PC-9 (cell line): ENCODE results near the gene DPP9. TPM values are rescaled to one million over a fixed set of nuclear protein-coding genes. Genes with fewer than 3 reads are reported as not detected.

ENCODE experiments used
- BruUV-seq: library from RNA; stranded (reverse); fragments of 400-500 nt; replicated peaks from 2 replicates; lab custom pipeline; 2021; lab: Mats Ljungman, UMichigan
- CTCF ChIA-PET: fragments of 300-600 bp; sonication (Branson Sonifier 250); formaldehyde crosslinking; loops from one replicate; lab custom pipeline; 2022; ENCODE audit warnings: antibody characterized with exemption; lab: Charles Lee
- POLR2A ChIA-PET: fragments of 300-600 bp; sonication (Branson Sonifier 250); formaldehyde crosslinking; loops from one replicate; lab custom pipeline; 2022; ENCODE audit warnings: antibody characterized with exemption; ENCODE audit not compliant: unreplicated experiment; lab: Charles Lee
- DNase-seq, 2 experiments: peaks; one replicate each; pipeline versions ENCODE4 v3.0.0 to v3.0.0-alpha.2; 2015 to 2022; ENCODE audit warnings: mixed read lengths in 1 of 2
- H2AFZ ChIP-seq: fragments of 200-600 bp; sonication (generic); 2 replicates; pipeline ENCODE4 v1.8.1; 2017; ENCODE audit warnings: antibody characterized with exemption
- H3F3A ChIP-seq: fragments of 200-600 bp; sonication (generic); 2 replicates; pipeline ENCODE4 v1.8.1; 2017; ENCODE audit warnings: antibody characterized with exemption, mild to moderate bottlenecking, low read depth; ENCODE audit not compliant: insufficient read depth
- H3K27ac ChIP-seq: fragments of 200-600 bp; sonication (generic); 2 replicates; pipeline ENCODE4 v1.6.1; 2016; ENCODE audit warnings: mixed run types
- H3K27me3 ChIP-seq: fragments of 200-600 bp; sonication (generic); 2 replicates; pipeline ENCODE4 v1.6.1; 2016; ENCODE audit warnings: low read depth, mixed run types; ENCODE audit not compliant: insufficient read depth
- H3K36me3 ChIP-seq: fragments of 200-600 bp; sonication (generic); 2 replicates; pipeline ENCODE4 v1.6.1; 2016; ENCODE audit warnings: low read depth, mixed run types
- H3K4me1 ChIP-seq: fragments of 200-600 bp; sonication (generic); replicated peaks from 2 replicates; pipeline ENCODE4 v1.6.1; 2016; ENCODE audit warnings: mixed run types; ENCODE audit not compliant: insufficient read depth
- H3K4me2 ChIP-seq: fragments of 200-600 bp; sonication (generic); 2 replicates; pipeline ENCODE4 v1.6.1; 2017; ENCODE audit warnings: mixed run types
- H3K4me3 ChIP-seq: fragments of 200-600 bp; sonication (generic); 2 replicates; pipeline ENCODE4 v1.6.1; 2016; ENCODE audit warnings: mixed run types
- H3K79me2 ChIP-seq: fragments of 200-600 bp; sonication (generic); 2 replicates; pipeline ENCODE4 v1.6.1; 2017; ENCODE audit warnings: low read depth, mixed run types
- H3K9me2 ChIP-seq: fragments of 200-600 bp; sonication (generic); 2 replicates; pipeline ENCODE4 v1.8.1; 2017; ENCODE audit warnings: mild to moderate bottlenecking; ENCODE audit not compliant: insufficient read depth
- H3K9me3 ChIP-seq: fragments of 200-600 bp; sonication (generic); 2 replicates; pipeline ENCODE4 v1.8.1; 2016; ENCODE audit warnings: low read depth; ENCODE audit not compliant: insufficient read depth
- H4K20me1 ChIP-seq: fragments of 200-600 bp; sonication (generic); 2 replicates; pipeline ENCODE4 v1.8.1; 2017; ENCODE audit not compliant: insufficient read depth
- CTCF ChIP-seq: fragments of 200-600 bp; sonication (generic); conservative IDR thresholded peaks from 2 replicates; pipeline ENCODE4 v1.6.1; 2017; ENCODE audit warnings: mixed run types, antibody characterized with exemption, mild to moderate bottlenecking, moderate library complexity
- EZH2 ChIP-seq: fragments of 200-600 bp; sonication (generic); IDR thresholded peaks from 2 replicates; pipeline ENCODE4 v1.8.0; 2017; ENCODE audit warnings: antibody characterized with exemption, low read depth
- intact Hi-C: fragments of 100-400 bp; cut with micrococcal nuclease; formaldehyde crosslinking; loops from one replicate; pipeline ENCODE4 v1.10.0; 2022; ENCODE audit not compliant: unreplicated experiment
- total RNA-seq: library from RNA; stranded (reverse); gene quantifications from 2 replicates; pipeline ENCODE4 v1.2.3, GENCODE V29; 2021

The DPP9 gene
- total RNA-seq, 1 experiment from 2014 or later = 85.3 TPM

DNA sequence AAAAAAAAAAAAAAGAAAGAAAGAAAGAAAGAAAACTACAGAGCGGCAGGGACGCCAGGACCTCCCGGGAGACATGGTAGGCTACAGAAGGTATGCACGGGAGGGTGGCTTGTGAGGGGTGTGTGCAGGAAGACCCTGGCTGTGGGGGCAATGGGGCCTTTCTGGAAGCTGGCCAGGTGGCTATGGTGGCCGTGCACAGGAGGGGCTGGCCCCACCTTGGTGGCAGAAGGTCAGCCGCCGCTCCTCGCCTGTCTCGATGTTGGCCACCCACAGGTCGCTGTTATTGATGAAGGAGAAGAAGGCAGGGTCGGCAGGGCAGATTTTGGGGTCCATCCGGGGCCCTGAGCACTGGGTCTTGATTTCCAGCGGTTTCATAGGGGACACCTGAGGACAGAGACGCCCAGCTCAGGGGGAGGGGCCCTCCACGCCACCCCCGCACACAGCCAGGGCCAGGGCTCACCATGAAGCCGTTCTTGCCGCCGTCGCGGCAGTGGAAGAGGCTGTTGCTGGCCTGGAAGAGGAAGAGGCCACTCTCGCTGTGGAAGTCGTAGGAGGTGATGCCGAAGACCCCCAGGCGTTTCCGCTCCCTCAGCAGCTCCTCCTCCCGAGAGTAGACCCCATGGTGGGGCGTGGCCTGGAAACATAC lies 19.8 kb downstream of the DPP9 start:
- intact Hi-C loops = no loop called here
- ChIA-PET CTCF (no interaction called here), POLR2A (no interaction called here)
- no peak for DNase-seq
- Histone ChIP-seq H4K20me1 (no peaks in the 10 kb centered on the region), H3K27ac (no peak overlapping the region), H3K79me2 (no peaks in the 10 kb centered on the region), H3K4me1 (no peaks in the 10 kb centered on the region), H3K9me3 (no peaks in the 10 kb centered on the region), H3K27me3 (no peaks in the 10 kb centered on the region), H3K9me2 (no peaks in the 10 kb centered on the region), H3K4me3 (no peak overlapping the region), H2AFZ (no peak overlapping the region), H3K4me2 (no peak overlapping the region), H3F3A (no peaks in the 10 kb centered on the region), H3K36me3 (no peaks in the 10 kb centered on the region)
- no TSS peak for BruUV-seq
- TF ChIP-seq EZH2 (no peak), CTCF (no peak)

- POLR2A ChIA-PET = no interaction called here
- Histone ChIP-seq H3K4me2 (no peak overlapping the region), H3K27me3 (no peaks in the 10 kb centered on the region), H2AFZ (no peak overlapping the region), H3K4me1 (no peaks in the 10 kb centered on the region), H3K27ac (no peak overlapping the region), H3K9me3 (no peaks in the 10 kb centered on the region), H3K36me3 (no peaks in the 10 kb centered on the region), H3K79me2 (no peaks in the 10 kb centered on the region), H3K4me3 (no peak overlapping the region), H3K9me2 (no peaks in the 10 kb centered on the region), H3F3A (no peaks in the 10 kb centered on the region), H4K20me1 (no peaks in the 10 kb centered on the region)
- no peak for DNase-seq
- CTCF ChIA-PET = no interaction called here
- intact Hi-C loops = no loop called here
- TF ChIP-seq EZH2 (no peak), CTCF (no peak)
- BruUV-seq = no TSS peak
Measured at GRCh38 chr19:4702764-4703163, 20.9 kb downstream of the DPP9 start.

GRCh38 chr19:4701557-4701956 lies 22.1 kb downstream of the DPP9 start:
- Histone ChIP-seq H3K4me2 (no peak overlapping the region), H4K20me1 (no peaks in the 10 kb centered on the region), H3K36me3 (no peaks in the 10 kb centered on the region), H3K9me2 (no peaks in the 10 kb centered on the region), H3F3A (no peaks in the 10 kb centered on the region), H3K9me3 (no peaks in the 10 kb centered on the region), H3K27ac (no peak overlapping the region), H3K4me1 (no peaks in the 10 kb centered on the region), H3K4me3 (no peak overlapping the region), H3K79me2 (no peaks in the 10 kb centered on the region), H3K27me3 (no peaks in the 10 kb centered on the region), H2AFZ (no peak overlapping the region)
- no TSS peak for BruUV-seq
- intact Hi-C loops = no loop called here
- ChIA-PET CTCF (no interaction called here), POLR2A (no interaction called here)
- TF ChIP-seq CTCF = no peak
- TF ChIP-seq EZH2 = no peak
- DNase-seq = no peak
